Hepatocyte (in vitro differentiated cells): ENCODE data around the gene FARP1.

Experiments
- CTCF ChIP-seq: fragments of 200-600 bp; sonication (generic); IDR thresholded peaks from 2 replicates; pipeline ENCODE4 v1.5.1; 2016; ENCODE audit warnings: antibody characterized with exemption, mild to moderate bottlenecking; ENCODE audit not compliant: poor library complexity
- EZH2 ChIP-seq: fragments of 200-600 bp; sonication (generic); IDR thresholded peaks from 2 replicates; pipeline ENCODE4 v1.6.1; 2016; ENCODE audit warnings: antibody characterized with exemption, mild to moderate bottlenecking, borderline replicate concordance

- no peak for TF ChIP-seq CTCF
- TF ChIP-seq EZH2: no peak
Measured at GRCh38 chr13:98333486-98333885, 190.6 kb downstream of the FARP1 start.
